IMR-90 (cell line): ENCODE data around the gene PIGP.

Experiments used
- BHLHE40 ChIP-seq: fragments of 150-350 bp; IDR thresholded peaks from 2 replicates; pipeline ENCODE4 v1.6.1; 2016; ENCODE audit warnings: mild to moderate bottlenecking, low read depth, low read length
- CEBPB ChIP-seq: IDR thresholded peaks from 2 replicates; pipeline ENCODE4 v1.6.1; 2012; ENCODE audit warnings: low read depth, low read length, improper control_type of control experiment
- CHD1 ChIP-seq: IDR thresholded peaks from 2 replicates; pipeline ENCODE4 v1.6.1; 2012; ENCODE audit warnings: low read depth, low read length, improper control_type of control experiment
- CTCF ChIP-seq: conservative IDR thresholded peaks from 2 replicates; pipeline ENCODE4 v1.5.1; 2012; ENCODE audit warnings: mild to moderate bottlenecking, low read depth, low read length, improper control_type of control experiment
- ELK1 ChIP-seq: fragments of 150-350 bp; IDR thresholded peaks from 2 replicates; pipeline ENCODE4 v1.6.1; 2016; ENCODE audit warnings: low read depth, mild to moderate bottlenecking, low read length, moderate library complexity, borderline replicate concordance
- MAFK ChIP-seq: IDR thresholded peaks from 2 replicates; pipeline ENCODE4 v1.6.1; 2012; ENCODE audit warnings: low read depth, low read length, improper control_type of control experiment
- MAZ ChIP-seq: IDR thresholded peaks from 2 replicates; pipeline ENCODE4 v1.6.1; 2012; ENCODE audit warnings: low read depth, mild to moderate bottlenecking, low read length, improper control_type of control experiment, moderate library complexity, borderline replicate concordance
- NFE2L2 ChIP-seq: fragments of 150-350 bp; IDR thresholded peaks from 2 replicates; pipeline ENCODE4 v1.6.1; 2016; ENCODE audit warnings: low read depth, mild to moderate bottlenecking, low read length
- POLR2A ChIP-seq: IDR thresholded peaks from 2 replicates; pipeline ENCODE4 v1.6.1; 2012; ENCODE audit warnings: mild to moderate bottlenecking, low read depth, low read length
- RAD21 ChIP-seq: IDR thresholded peaks from 2 replicates; pipeline ENCODE4 v1.6.1; 2012; ENCODE audit warnings: low read length, improper control_type of control experiment
- RCOR1 ChIP-seq: IDR thresholded peaks from 2 replicates; pipeline ENCODE4 v1.6.1; 2012; ENCODE audit warnings: mild to moderate bottlenecking, low read length, improper control_type of control experiment; ENCODE audit not compliant: insufficient replicate concordance
- RFX5 ChIP-seq: IDR thresholded peaks from 2 replicates; pipeline ENCODE4 v1.8.0; 2012; ENCODE audit warnings: low read depth, mild to moderate bottlenecking, low read length, moderate library complexity
- SMC3 ChIP-seq: fragments of 150-350 bp; IDR thresholded peaks from 2 replicates; pipeline ENCODE4 v1.6.1; 2016; ENCODE audit warnings: low read depth, mild to moderate bottlenecking, antibody characterized with exemption, low read length, moderate library complexity
- USF2 ChIP-seq: fragments of 150-350 bp; IDR thresholded peaks from 2 replicates; pipeline ENCODE4 v1.6.1; 2017; ENCODE audit warnings: mild to moderate bottlenecking, antibody characterized with exemption, low read length, low read depth

GRCh38 chr21:37017951-37018679 lies 54.8 kb downstream of the PIGP start:
- TF ChIP-seq MAZ = no peak
- TF ChIP-seq NFE2L2 = no peak
- TF ChIP-seq CTCF = no peak
- no peak for TF ChIP-seq POLR2A
- TF ChIP-seq CHD1 = no peak
- no peak for TF ChIP-seq RAD21
- no peak for TF ChIP-seq RCOR1
- TF ChIP-seq SMC3 = no peak
- no peak for TF ChIP-seq ELK1
- TF ChIP-seq CEBPB = no peak
- no peak for TF ChIP-seq RFX5
- no peak for TF ChIP-seq MAFK
- no peak for TF ChIP-seq USF2
- no peak for TF ChIP-seq BHLHE40
